ENCODE measurements around the gene GLYATL2. TPM values are rescaled to one million over a fixed set of nuclear protein-coding genes. Genes with fewer than 3 reads are reported as not detected.

Gene GLYATL2
- total and polyA plus RNA-seq, 12 donors = 0.13 to 0.56 (median 0.18) TPM; not detected in 8

GRCh38 chr11:58813693-58814092 is 30.8 kb downstream of the GLYATL2 start:
- no peak overlapping the region for H3K4me3 ChIP-seq
- H3K36me3 ChIP-seq (replicated peaks in 1 of 2) = no peaks in the 10 kb centered on the region
- no peak for TF ChIP-seq POLR2A (IDR thresholded peaks at IDR 0.05)
- TF ChIP-seq, protein P1, sequence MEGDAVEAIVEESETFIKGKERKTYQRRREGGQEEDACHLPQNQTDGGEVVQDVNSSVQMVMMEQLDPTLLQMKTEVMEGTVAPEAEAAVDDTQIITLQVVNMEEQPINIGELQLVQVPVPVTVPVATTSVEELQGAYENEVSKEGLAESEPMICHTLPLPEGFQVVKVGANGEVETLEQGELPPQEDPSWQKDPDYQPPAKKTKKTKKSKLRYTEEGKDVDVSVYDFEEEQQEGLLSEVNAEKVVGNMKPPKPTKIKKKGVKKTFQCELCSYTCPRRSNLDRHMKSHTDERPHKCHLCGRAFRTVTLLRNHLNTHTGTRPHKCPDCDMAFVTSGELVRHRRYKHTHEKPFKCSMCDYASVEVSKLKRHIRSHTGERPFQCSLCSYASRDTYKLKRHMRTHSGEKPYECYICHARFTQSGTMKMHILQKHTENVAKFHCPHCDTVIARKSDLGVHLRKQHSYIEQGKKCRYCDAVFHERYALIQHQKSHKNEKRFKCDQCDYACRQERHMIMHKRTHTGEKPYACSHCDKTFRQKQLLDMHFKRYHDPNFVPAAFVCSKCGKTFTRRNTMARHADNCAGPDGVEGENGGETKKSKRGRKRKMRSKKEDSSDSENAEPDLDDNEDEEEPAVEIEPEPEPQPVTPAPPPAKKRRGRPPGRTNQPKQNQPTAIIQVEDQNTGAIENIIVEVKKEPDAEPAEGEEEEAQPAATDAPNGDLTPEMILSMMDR (IDR thresholded peaks at IDR 0.05) = no peak
- H3K9me3 ChIP-seq (replicated peaks in 1 of 3) = peaks cover 0 to 5% (median 0%) of the 10 kb centered on the region in 3 donors
- H3K4me1 ChIP-seq (replicated peaks in 1 of 2) = no peaks in the 10 kb centered on the region
- DNase-seq = no peak
- intact Hi-C loops (cut with DNase I) = no loop called here
- WGBS, 4 donors = 67 to 78% (median 73%) methylated on average over 1 of the region's 1 CpG
- H3K27me3 ChIP-seq = no peaks in the 10 kb centered on the region
- no peak overlapping the region for H3K27ac ChIP-seq

- Histone ChIP-seq H3K27me3 (no peaks in the 10 kb centered on the region), H3K4me3 (no peak overlapping the region), H3K36me3 (replicated peaks in 1 of 2) (no peaks in the 10 kb centered on the region), H3K27ac (no peak overlapping the region), H3K9me3 (replicated peaks in 1 of 3) (peaks cover 0 to 5% (median 0%) of the 10 kb centered on the region in 3 donors), H3K4me1 (replicated peaks in 1 of 2) (no peaks in the 10 kb centered on the region)
- TF ChIP-seq, protein P1 (IDR thresholded peaks at IDR 0.05) = no peak
- TF ChIP-seq POLR2A (IDR thresholded peaks at IDR 0.05) = no peak
- DNase-seq = no peak
- intact Hi-C loops (cut with DNase I) = no loop called here
- WGBS, 4 donors = 70 to 82% (median 74%) methylated on average over 3 of the region's 3 CpGs
Measured at GRCh38 chr11:58811499-58811898, 33.0 kb downstream of the GLYATL2 start.

- TF ChIP-seq, protein P1 (IDR thresholded peaks at IDR 0.05) = no peak
- no peak for TF ChIP-seq POLR2A (IDR thresholded peaks at IDR 0.05)
- Histone ChIP-seq H3K9me3 (replicated peaks in 1 of 3) (no peaks in the 10 kb centered on the region), H3K4me1 (replicated peaks in 1 of 2) (no peaks in the 10 kb centered on the region), H3K27ac (no peak overlapping the region), H3K4me3 (no peak overlapping the region), H3K36me3 (replicated peaks in 1 of 2) (no peaks in the 10 kb centered on the region), H3K27me3 (no peaks in the 10 kb centered on the region)
- WGBS, 4 donors = 78 to 89% (median 83%) methylated on average over 2 of the region's 2 CpGs
- intact Hi-C loops (cut with DNase I) = no loop called here
- no peak for DNase-seq
Measured at GRCh38 chr11:58807343-58807742, 37.2 kb downstream of the GLYATL2 start.

DNA sequence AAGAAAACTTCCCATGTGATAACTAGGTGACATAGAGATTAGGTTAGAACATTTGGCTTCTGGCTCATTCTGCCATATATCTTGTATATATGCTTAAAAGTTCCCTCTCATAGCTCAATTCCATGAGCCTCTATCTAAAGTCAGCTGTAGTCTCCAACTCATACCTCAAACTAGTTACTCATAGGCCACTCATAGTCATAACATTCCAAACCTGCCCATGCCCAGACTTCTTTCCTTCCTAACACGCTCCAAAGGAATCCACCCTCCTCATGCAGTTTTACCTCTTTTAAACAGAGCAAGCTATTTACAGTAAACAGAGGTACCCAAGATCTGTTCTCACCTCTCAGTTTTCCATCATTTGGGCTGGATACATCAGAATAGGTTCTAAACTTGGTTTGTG is 39.4 kb downstream of the GLYATL2 start:
- no peak overlapping the region for H3K27ac ChIP-seq
- no peak overlapping the region for H3K4me3 ChIP-seq
- WGBS, 4 donors = 77 to 90% (median 83%) methylated on average over 1 of the region's 1 CpG
- no peaks in the 10 kb centered on the region for H3K9me3 ChIP-seq (replicated peaks in 1 of 3)
- TF ChIP-seq, protein P1 (IDR thresholded peaks at IDR 0.05) = no peak
- TF ChIP-seq POLR2A (IDR thresholded peaks at IDR 0.05) = no peak
- H3K4me1 ChIP-seq (replicated peaks in 1 of 2) = no peaks in the 10 kb centered on the region
- no peaks in the 10 kb centered on the region for H3K27me3 ChIP-seq
- intact Hi-C loops (cut with DNase I) = no loop called here
- no peak for DNase-seq
- no peaks in the 10 kb centered on the region for H3K36me3 ChIP-seq (replicated peaks in 1 of 2)
